Activated CD8-positive, alpha-beta memory T cell treated with anti-CD3 and anti-CD28 coated beads for 4 hours (primary cell): ENCODE data around the gene RASSF5.
"Not testable (repeated sequence)": the region's sequence is repeated elsewhere in the genome, so short reads cannot be mapped to it uniquely, and the experiment has no call there.

Source experiments
- DNase-seq, 2 donors: peaks; one replicate each; pipeline ENCODE4 v3.0.0-alpha.2; 2020; ENCODE audit warnings: low read depth in 2 of 2

Gene RASSF5

DNA sequence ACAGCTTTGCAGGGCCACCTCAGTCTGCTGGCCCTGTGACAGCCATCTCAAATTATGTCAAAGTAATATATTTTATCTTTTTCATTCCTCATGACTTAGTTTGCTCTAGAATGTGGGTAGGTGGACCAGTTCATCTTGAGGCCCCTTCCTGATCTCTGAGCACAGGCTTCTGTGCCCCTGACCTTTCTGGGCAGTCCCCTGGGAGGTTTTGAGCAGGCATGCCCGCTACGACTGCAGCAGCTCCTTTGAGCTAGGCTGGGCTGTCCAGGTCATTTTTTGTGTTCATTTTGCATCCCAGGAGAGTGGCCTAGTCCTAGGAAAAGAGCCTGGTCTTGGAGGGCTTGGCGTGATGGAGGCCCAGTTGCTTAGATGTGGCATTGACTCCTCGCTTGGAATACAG is 62.2 kb downstream of the RASSF5 start:
- DNase-seq = no peak

DNA sequence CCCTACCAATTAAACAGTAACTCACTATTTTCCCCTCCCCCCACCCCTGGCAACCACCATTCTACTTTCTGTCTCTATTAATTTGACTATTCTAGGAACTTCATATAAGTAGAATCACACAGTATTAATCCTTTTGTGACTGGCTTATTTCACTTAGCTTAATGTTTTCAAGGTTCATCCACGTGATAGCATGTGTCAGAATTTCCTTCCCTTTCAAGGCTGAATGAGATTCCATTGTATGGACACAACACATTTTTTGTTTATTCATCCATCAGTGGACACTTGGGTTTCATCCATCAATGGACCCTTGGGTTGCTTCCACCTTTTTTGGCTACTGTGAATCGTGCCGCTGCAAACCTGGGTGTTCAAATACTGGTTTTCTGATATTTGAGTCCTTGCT is 63.2 kb downstream of the RASSF5 start:
- no peak for DNase-seq

DNA sequence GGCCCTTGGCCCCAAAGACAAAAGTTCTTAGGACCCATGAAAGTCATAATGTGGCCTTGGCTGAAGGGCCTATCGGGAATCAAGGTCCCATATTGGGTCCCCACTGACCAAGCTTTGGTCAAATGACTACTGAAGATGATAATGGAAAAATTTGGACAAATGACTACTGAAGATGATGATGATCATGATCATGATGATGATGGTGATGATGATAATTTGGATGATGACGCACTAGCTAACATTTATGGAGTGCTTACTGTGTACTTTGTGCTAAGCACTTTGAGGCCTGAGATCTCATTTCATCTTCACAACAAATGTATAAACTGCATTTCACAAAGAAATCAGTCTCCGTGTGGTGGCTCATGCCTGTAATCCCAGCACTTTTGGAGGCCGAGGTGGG is 65.5 kb downstream of the RASSF5 start:
- DNase-seq = no peak

DNA sequence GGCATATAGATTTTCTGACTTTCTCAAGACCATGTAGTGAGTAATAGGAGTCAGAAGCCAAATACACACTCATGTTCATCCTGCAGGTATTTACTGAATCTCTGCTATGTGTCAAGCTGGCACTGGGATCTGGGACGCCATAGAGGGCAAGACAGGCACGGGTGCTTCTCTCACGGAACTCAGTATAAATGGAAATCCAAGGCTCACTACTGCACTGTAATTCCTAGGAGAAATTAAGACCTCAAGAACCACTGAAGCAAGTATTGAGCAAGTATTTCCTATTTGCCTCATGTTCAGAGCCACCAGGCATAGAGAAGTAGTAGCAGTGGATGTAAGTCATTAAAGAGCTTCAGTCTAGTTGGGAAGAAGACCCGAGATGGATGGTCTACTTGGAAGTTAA is 66.0 kb downstream of the RASSF5 start:
- no peak for DNase-seq

DNA sequence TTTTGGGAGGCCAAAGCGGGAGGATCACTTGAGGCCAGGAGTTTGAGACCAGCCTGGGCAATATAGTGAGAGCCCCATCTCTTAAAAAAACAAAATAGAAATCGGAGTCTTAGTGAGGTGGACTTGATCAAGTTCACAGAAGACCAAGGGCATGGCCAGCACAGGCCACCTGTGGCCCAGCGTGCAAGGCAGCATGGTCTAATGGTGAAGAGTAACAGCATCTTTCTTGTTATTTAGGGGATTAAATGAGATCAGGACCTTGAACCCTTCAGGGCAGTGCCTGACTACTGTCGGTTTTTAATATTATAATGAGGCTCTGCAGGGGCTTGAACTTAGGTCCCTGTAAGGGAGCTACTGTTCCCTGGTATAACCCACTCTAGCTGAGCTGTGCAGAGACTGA is 66.4 kb downstream of the RASSF5 start:
- DNase-seq = no peak

DNA sequence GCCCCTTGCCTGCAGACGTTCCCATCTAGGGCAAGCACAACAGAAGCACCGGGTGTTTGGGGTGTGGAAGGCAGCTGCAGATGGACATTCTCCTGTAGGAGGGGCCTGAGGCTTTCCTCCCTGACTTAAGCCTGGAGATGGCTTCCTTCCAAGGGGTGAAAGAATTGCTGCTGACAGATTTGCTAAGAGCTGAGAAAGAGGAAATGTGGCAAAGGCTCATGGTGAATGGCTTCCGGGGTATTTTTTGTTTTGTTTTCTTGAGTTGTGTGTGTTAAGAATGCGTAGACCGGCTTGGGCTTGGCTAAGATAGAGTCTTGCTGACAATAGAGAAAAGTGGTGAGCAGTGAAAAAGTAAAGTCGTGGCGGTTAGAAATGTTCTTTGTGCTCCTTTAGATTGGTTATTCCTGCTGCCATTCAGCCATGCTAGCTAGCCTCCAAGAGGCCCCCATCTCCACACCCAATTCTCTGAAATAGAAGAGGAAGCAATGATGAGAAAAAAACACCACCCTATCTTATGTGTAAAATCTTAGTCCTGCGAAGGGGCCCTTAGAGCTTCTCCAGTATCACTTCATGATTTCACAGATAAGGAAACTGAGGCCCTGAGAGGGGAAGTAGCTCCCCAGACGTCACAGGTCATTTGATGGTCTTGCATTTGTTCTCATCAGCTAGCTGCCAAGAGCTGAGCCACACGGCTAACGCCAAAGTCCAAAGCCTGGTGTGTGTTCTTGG is 68.0 kb downstream of the RASSF5 start:
- DNase-seq = no peak

DNA sequence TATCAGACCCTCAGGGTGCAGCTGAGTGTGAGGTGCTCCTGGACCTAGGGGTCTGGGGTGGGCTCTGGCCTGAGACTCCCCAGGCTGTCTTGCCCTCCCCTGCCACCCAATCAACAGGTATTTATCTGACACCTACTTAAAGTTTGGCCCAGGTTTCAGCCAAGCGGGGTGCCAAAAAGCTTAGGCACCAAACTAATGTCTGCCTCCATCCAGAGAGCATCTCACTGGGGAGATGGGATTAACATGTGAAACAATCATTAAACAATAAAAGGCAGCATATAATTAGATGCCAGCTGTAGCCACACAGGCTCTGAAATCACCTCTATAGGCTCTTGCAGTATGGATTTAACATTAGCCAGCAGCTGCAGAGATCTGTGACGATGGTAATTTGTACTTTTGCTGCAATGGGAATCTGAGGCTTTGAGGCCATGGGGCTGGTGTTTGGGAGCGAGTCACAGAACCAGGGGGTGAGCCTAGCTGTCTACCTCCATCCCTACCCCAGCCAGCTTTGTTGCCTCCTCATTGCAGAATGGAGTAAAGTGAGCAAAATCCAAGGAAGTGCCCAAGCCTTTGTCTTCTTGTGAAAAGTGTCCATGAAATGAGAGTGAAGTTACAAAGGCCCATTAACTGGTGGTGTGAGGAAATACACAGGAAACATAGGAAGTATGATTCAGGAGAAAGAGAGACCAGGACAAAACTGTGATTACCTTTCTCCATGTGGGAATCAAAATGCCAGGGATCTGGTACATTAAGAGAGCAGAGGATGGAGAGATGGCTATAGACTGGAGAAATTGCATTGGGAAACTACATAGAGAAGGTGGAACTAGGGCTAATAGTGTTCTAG is 68.8 kb downstream of the RASSF5 start:
- no peak for DNase-seq

DNA sequence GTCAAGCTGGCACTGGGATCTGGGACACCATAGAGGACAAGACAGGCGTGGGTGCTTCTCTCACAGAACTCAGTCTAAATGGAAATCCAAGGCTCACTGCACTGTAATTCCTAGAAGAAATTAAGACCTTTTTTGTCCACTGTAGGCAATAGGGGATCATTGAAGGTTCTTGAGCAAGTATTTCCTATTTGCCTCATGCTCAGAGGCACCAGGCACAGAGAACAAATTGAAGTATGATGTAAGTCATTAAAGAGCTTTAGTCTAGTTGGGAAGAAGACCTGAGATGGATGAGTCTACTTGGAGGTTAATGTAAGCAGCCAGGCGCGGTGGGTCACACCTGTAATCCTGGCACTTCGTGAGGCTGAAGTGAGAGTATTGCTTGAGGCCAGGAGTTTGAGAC is 70.3 kb downstream of the RASSF5 start:
- no peak for DNase-seq

DNA sequence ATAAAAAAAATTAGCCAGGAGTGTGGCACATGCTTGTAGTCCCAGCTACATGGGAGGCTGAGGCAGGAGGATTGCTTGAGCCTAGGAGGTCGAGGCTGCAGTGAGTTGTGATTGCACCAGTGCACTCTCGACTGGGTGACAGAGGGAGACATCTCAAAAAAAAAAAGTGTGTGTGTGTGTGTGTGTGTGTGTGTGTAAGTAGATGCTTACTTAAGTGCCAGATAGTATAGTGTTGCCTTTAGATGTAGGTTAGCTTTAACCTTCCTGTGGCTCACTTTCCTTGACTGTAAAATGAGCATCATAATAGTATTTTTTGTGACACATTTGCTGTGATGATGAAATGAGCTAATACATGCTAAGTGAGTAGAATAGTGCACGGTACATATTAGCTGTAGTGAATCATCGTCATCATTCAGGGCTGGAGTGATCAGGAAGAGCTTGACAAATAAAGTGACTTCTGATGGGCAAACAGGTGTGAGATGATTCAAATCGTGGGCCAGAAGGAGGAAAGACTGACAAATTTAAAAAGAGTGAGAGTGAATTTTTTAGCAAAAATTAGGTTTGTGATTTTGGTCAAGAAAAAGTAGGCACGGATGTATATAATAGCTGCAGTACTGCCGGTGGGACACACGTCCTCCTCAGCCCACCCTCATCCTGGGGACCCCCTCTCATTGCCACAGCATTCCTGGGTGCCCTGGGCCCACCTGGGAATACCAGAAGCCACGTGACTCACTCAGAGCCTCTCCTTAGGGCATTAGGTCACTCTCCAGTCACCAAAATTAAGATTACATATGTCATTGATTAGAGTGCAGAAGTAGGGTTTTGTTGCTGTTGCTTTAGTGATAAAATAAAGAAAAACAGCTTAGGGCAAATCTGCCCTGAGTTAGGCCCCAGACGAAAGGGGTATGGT is 71.0 kb downstream of the RASSF5 start:
- no peak for DNase-seq

DNA sequence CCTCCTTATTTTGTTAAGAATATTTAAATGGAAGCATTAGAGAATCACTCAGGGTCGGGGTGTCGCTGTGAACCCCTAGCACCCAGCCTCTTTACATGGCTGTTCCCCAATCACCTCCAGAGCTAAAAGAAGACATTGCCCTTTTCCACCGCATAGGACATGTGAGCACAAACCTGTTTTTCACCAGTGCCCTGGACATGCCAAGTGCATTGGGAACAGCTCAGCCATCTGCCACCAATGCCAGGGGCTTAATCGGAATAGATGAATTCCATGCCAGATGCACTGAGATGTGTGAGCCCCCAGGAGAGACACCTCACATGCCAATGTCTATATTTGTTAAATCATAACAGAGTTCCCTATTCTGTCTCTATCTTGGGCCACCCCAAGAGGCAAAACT is 71.6 kb downstream of the RASSF5 start:
- DNase-seq = no peak

DNA sequence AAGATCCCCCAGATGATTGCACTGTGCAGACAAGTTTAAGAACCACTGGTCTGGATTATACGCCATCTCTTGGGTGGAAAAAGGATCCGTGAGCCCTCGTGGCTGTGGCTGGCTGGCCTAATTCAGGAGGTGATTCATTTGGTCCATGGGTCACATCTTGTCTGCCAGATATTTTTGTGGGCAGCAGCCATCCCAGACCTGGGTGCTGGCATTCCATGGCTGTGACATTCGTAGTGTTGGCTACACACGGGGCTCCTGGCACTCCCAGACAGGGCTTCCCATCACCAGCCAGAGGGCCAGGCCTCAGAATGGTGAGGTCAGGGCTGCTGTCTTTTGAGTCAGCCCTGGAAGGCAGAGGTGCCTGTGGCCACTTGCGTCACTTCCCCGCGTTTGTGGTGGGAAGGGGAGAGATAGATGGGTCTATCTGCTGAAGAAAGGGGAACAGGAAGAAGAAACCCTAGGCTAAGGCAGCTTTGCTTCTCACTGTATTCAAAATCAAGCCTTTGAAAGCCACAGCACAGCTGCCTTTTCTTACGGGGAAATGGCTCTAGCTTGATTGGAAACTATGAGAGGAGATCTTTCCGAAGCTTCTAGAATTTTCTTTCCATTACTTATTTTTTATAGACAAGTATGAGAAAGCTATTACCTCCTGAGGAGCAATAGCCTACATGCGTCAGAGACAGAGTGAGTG is 72.6 kb downstream of the RASSF5 start:
- DNase-seq = peak; percentile 78 to 86

DNA sequence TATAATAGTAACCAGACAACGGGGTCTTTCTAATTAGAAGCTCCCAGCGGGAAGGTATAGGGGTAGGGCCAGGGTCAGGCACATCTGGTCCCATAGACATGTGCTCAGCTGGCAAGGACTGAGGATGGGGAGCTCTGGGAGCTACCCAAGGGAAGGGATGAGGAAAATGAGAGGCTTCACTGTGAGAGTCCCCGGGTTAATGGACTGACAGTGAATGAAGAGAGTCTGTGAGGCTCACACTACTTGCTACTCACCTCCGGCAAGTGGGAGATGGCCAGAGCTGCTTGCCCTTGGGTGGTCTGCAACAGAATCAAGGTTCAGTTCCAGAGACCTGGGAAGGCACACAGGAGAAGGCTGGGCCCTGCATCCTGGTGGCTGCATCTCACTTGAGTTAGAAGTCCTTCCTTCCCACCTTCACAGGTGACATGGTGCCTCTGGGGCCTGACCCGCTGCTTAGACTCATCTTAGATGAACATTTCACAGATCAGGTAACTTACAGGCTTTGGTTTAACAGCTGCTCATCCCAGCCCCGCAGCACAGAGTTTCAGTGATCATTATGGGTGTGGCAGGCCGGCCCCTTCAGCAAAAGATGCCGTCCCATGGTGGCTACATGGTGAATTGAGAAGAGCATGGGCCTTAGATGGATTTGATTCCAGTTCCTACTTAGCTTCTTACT is 73.2 kb downstream of the RASSF5 start:
- no peak for DNase-seq

DNA sequence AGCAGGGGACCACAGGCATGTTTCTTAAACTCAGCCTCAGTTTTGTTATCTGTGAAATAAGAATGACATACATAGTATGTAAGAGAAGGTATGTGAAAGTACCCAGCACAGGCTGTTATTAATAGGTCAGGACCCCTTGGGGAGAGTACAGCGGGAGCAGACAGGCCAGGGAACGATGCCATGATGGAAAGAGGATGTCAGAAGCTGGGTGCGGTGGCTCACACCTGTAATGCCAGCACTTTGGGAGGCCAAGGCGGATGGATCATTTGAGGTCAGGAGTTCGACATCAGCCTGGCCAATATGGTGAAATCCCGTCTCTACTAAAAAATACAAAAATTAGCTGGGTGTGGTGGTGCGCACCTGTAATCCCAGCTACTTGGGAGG is 73.8 kb downstream of the RASSF5 start:
- DNase-seq = not testable (repeated sequence)

DNA sequence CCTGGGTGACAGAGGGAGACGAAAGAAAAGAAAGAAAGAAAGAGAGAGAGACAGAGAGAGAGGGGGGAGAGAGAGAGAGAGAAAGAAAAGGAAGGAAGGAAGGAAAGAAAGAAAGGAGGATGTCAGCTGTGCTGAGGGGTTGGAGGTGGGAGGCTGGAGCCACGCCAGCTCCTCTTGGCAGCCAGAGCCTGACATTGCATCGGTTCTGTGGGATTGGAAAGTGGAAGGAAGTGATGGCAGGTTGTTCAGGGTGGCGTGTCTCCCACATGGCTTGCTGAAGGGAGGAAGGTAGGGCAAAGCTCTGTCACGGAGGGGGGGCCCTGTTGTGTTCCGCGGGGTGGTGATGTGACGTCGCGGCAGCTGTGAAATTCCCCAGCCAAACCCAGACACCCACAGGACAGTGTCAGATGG is 74.2 kb downstream of the RASSF5 start:
- DNase-seq = peak; percentile 72 to 77

DNA sequence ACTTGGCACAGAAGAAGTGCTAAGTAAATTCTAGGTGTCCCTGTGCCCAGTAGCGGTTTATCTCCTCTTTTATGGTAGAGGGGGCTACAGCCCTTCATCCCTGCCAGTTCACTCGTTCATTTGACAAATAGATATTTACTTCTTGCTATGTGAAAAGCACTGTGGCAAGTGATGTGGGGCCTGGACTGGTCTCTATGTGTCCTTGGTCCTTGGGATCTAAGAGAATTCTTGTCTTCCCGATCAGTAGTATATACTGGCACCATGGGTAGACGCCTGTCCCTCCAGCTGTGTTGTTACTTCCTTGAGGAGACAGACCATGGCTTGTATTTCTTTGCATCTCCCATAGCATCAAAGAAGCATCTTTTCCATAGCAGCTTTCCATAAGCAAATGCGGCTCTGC is 75.2 kb downstream of the RASSF5 start:
- no peak for DNase-seq

DNA sequence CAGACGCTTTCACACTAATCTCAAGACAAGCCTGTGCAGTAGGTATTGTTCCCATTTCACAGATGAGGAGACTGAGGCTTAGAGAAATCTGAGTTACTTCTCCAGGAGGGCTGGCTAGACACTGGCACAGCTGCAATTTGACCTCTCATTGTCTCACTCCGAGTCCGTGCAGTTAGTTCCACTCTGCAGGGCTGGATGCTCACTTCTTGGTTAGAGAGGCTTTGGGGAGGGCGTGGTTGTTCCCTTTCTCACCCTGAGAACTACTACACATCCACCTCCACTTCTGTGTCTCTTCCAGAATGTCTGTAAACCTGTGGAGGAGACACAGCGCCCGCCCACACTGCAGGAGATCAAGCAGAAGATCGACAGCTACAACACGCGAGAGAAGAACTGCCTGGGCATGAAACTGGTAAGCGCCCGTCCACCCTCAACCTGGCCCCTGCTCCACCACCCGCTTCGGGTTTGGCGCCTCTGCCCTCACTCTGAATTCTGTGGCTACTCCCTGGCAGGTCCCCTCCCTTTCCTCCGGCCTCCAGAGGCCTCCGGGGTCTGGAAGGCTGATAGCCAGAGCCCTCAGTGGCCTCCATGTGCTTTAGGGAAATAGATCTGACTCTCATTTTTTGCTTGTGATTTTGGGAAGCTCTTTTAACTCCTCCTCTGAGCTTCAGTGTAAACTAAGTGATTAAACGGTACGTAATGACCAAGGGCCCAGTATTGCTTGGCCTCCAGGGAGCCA is 75.8 kb downstream of the RASSF5 start:
- peak in 1 of 2 donors; percentile 23 for DNase-seq

DNA sequence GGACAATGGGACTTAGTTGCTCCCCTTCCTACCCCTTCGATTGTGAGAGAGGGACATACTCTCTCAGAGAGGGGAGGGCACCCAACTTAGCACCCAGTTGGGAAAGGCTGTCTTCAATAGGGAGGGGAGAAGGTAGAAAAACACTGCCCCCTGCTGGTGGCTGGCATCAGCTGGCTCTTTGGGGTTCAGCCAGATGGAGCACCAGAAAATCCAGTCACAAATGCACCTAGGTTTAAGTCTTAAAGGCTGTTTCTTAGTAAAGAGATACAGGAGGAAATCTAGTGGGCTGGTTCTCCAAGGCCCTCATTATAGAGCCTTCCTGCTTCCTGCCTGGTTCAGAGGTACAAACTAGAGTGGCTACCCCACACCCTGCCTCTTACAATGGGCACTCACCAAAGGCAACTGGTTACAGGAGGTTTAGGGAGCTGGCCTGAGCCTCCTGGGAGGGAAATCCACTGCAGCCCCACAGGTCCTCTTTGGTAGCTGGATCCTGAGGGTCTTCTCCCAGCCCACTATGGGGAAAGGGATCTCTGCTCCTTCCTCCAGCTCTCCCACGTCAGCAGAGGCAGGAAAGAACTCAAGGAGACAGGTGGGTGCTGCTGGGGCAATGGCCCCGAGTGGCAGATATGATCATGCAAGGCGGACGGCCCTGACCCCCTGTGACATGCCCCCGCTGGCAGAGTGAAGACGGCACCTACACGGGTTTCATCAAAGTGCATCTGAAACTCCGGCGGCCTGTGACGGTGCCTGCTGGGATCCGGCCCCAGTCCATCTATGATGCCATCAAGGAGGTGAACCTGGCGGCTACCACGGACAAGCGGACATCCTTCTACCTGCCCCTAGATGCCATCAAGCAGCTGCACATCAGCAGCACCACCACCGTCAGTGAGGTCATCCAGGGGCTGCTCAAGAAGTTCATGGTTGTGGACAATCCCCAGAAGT is 76.6 kb downstream of the RASSF5 start:
- DNase-seq = peak; percentile 76 to 77

DNA sequence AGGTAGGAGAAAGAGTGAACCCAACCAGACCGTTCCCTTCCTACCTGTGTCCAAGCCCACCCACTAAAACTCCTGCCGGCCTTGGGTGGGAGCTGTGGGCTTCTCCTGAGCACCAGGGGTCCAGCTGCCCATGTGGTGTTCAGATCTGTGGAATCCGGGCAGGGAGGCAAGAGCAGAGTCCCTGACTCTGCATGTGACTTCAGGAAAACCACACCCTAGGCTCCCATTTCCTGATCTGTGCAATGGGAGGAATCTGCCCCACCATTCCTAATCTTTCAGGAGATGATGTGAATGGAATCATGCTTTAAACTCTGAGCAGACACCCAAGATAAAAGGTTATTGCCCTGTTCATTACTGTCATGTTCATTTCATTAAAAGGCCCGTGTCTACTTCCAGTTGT is 77.4 kb downstream of the RASSF5 start:
- DNase-seq = no peak
